H9 (cell line): ENCODE measurements around the gene AIFM3. TPM values are rescaled to one million over a fixed set of nuclear protein-coding genes. Genes with fewer than 3 reads are reported as not detected.

ENCODE experiments used
- DNase-seq: peaks from one replicate; pipeline ENCODE4 v3.0.0-alpha.2; 2017
- H2AFZ ChIP-seq: one replicate; pipeline ENCODE4 v1.6.1; 2013; ENCODE audit warnings: mild to moderate bottlenecking, low read length, control low read depth, moderate library complexity
- H2AK5ac ChIP-seq: 2 replicates; pipeline ENCODE4 v1.6.1; 2013; ENCODE audit warnings: low read length, control low read depth, mixed read lengths; ENCODE audit not compliant: insufficient read length
- H2BK120ac ChIP-seq: one replicate; pipeline ENCODE4 v1.6.1; 2013; ENCODE audit warnings: low read depth, mild to moderate bottlenecking, low read length, control low read depth, inconsistent platforms; ENCODE audit not compliant: poor library complexity, severe bottlenecking
- H2BK12ac ChIP-seq: 2 replicates; pipeline ENCODE4 v1.6.1; 2013; ENCODE audit warnings: low read length, control low read depth, mixed read lengths, low read depth; ENCODE audit not compliant: insufficient read length
- H2BK15ac ChIP-seq: 2 replicates; pipeline ENCODE4 v1.6.1; 2013; ENCODE audit warnings: low read depth, low read length, control low read depth
- H2BK20ac ChIP-seq: one replicate; pipeline ENCODE4 v1.6.1; 2013; ENCODE audit warnings: low read depth, mild to moderate bottlenecking, low read length, control low read depth, inconsistent platforms; ENCODE audit not compliant: poor library complexity, severe bottlenecking
- H2BK5ac ChIP-seq: 2 replicates; pipeline ENCODE4 v1.6.1; 2013; ENCODE audit warnings: low read length, control low read depth, mixed read lengths; ENCODE audit not compliant: insufficient read length
- H3K14ac ChIP-seq: 2 replicates; pipeline ENCODE4 v1.6.1; 2013; ENCODE audit warnings: low read length, control low read depth; ENCODE audit not compliant: insufficient read depth
- H3K18ac ChIP-seq: 2 replicates; pipeline ENCODE4 v1.6.1; 2013; ENCODE audit warnings: low read depth, mild to moderate bottlenecking, mixed read lengths, low read length, control low read depth; ENCODE audit not compliant: insufficient read length
- H3K23ac ChIP-seq: 2 replicates; pipeline ENCODE4 v1.6.1; 2013; ENCODE audit warnings: low read length, control low read depth, mixed read lengths, low read depth; ENCODE audit not compliant: insufficient read length
- H3K23me2 ChIP-seq: 2 replicates; pipeline ENCODE4 v1.6.1; 2013; ENCODE audit warnings: low read depth, mild to moderate bottlenecking, mixed read lengths, low read length, control low read depth; ENCODE audit not compliant: insufficient read length, poor library complexity, severe bottlenecking
- H3K27ac ChIP-seq: 2 replicates; pipeline ENCODE4 v1.5.1; 2013; ENCODE audit warnings: low read length, control low read depth, mixed read lengths, low read depth; ENCODE audit not compliant: insufficient read length
- H3K27me3 ChIP-seq: 2 replicates; pipeline ENCODE4 v1.6.1; 2013; ENCODE audit warnings: low read length, control low read depth, inconsistent platforms; ENCODE audit not compliant: insufficient read depth
- H3K4ac ChIP-seq: 2 replicates; pipeline ENCODE4 v1.6.1; 2013; ENCODE audit warnings: low read depth, mild to moderate bottlenecking, control low read depth, inconsistent platforms, low read length, moderate library complexity
- H3K4me1 ChIP-seq: 2 replicates; pipeline ENCODE4 v1.6.1; 2013; ENCODE audit warnings: low read length, control low read depth, inconsistent platforms; ENCODE audit not compliant: insufficient read depth
- H3K4me2 ChIP-seq: 2 replicates; pipeline ENCODE4 v1.6.1; 2013; ENCODE audit warnings: low read length, control low read depth, mixed read lengths; ENCODE audit not compliant: insufficient read length, insufficient read depth
- H3K56ac ChIP-seq: 2 replicates; pipeline ENCODE4 v1.6.1; 2013; ENCODE audit warnings: low read depth, mild to moderate bottlenecking, mixed read lengths, low read length, control low read depth; ENCODE audit not compliant: insufficient read length
- H3K79me1 ChIP-seq: 2 replicates; pipeline ENCODE4 v1.6.1; 2013; ENCODE audit warnings: low read depth, mild to moderate bottlenecking, moderate library complexity, low read length, control low read depth, inconsistent platforms; ENCODE audit not compliant: insufficient read depth, poor library complexity, severe bottlenecking
- H3K79me2 ChIP-seq: 2 replicates; pipeline ENCODE4 v1.6.1; 2013; ENCODE audit warnings: low read length, control low read depth, inconsistent platforms; ENCODE audit not compliant: insufficient read depth
- H3K9ac ChIP-seq: 2 replicates; pipeline ENCODE4 v1.6.1; 2013; ENCODE audit warnings: low read length, control low read depth, mixed read lengths; ENCODE audit not compliant: insufficient read length; ENCODE audit errors: extremely low read depth
- H3K9me3 ChIP-seq: one replicate; pipeline ENCODE4 v1.6.1; 2013; ENCODE audit warnings: low read depth, low read length, inconsistent platforms; ENCODE audit not compliant: control insufficient read depth
- H3T11ph ChIP-seq: one replicate; pipeline ENCODE4 v1.6.1; 2013; ENCODE audit warnings: mild to moderate bottlenecking, low read length, control low read depth, inconsistent platforms
- H4K20me1 ChIP-seq: one replicate; pipeline ENCODE4 v1.6.1; 2013; ENCODE audit not compliant: control insufficient read depth, insufficient read length, insufficient read depth
- H4K5ac ChIP-seq: 2 replicates; pipeline ENCODE4 v1.6.1; 2013; ENCODE audit warnings: low read depth, mild to moderate bottlenecking, mixed read lengths, low read length, control low read depth; ENCODE audit not compliant: insufficient read length
- H4K8ac ChIP-seq: replicated peaks from 2 replicates; pipeline ENCODE4 v1.6.1; 2013; ENCODE audit warnings: low read length, control low read depth, mixed read lengths, low read depth; ENCODE audit not compliant: insufficient read length
- H4K91ac ChIP-seq: 2 replicates; pipeline ENCODE4 v1.6.1; 2013; ENCODE audit warnings: low read depth, mild to moderate bottlenecking, moderate library complexity, mixed read lengths, low read length, control low read depth; ENCODE audit not compliant: insufficient read length
- H3K27ac Mint-ChIP-seq, 3 experiments: 2 replicates in 2 of 3; 3 replicates in 1 of 3; pipeline ENCODE4 v1.8.0; 2020 to 2021; ENCODE audit warnings: mixed read lengths in 3 of 3, mild to moderate bottlenecking in 1 of 3, moderate library complexity in 1 of 3
- H3K27me3 Mint-ChIP-seq: 2 replicates; pipeline ENCODE4 v1.8.0; 2021; ENCODE audit warnings: low read depth, mild to moderate bottlenecking, moderate library complexity, mixed read lengths
- H3K36me3 Mint-ChIP-seq, 3 experiments: 2 replicates in 2 of 3; 3 replicates in 1 of 3; pipeline ENCODE4 v1.8.0; 2020 to 2021; ENCODE audit warnings: low read depth in 3 of 3, mixed read lengths in 3 of 3; ENCODE audit not compliant: insufficient read depth in 1 of 3
- H3K4me1 Mint-ChIP-seq, 2 experiments: 2 replicates each; pipeline ENCODE4 v1.8.0; 2020; ENCODE audit warnings: mixed read lengths in 2 of 2
- H3K4me3 Mint-ChIP-seq, 2 experiments: 2 replicates in 1 of 2; 3 replicates in 1 of 2; pipeline ENCODE4 v1.8.0; 2020 to 2021; ENCODE audit warnings: mild to moderate bottlenecking in 2 of 2, mixed read lengths in 2 of 2, moderate library complexity in 1 of 2
- H3K9me3 Mint-ChIP-seq, 2 experiments: 2 replicates in 1 of 2; 3 replicates in 1 of 2; pipeline ENCODE4 v1.8.0; 2020; ENCODE audit warnings: mild to moderate bottlenecking in 2 of 2, mixed read lengths in 2 of 2, moderate library complexity in 1 of 2
- CTCF ChIP-seq: fragments of 200-600 bp; sonication (generic); conservative IDR thresholded peaks from 3 replicates; pipeline ENCODE4 v1.8.0; 2021; ENCODE audit warnings: antibody characterized with exemption, mild to moderate bottlenecking
- WGBS: extraction: QIAGEN DNeasy Blood & Tissue Kit; methylation state at CpG from one replicate; pipeline ENCODE4 v1.1.7; 2013; ENCODE audit warnings: missing lambda C conversion rate, low lambda C conversion rate, mixed read lengths; ENCODE audit not compliant: insufficient read length; ENCODE audit errors: extremely low coverage; 5-methylcytosine and 5-hydroxymethylcytosine counted together
- total RNA-seq: library from RNA; stranded (reverse); gene quantifications from 2 replicates; pipeline ENCODE4 v1.2.1, GENCODE V29; 2021

Gene AIFM3
- total RNA-seq, 1 experiment from 2014 or later: 1.9 TPM

- H3K9me3 Mint-ChIP-seq: peaks cover 13 to 15% of the 10 kb centered on the region in 2 experiments
- TF ChIP-seq CTCF: no peak
- no peak for DNase-seq
- Histone ChIP-seq H3K23ac (no peak overlapping the region), H2BK12ac (no peak overlapping the region), H3K14ac (no peak overlapping the region), H3K4me2 (no peak overlapping the region), H3T11ph (no peak overlapping the region), H3K4ac (no peak overlapping the region), H3K23me2 (peaks cover 7% of the 10 kb centered on the region), H2BK120ac (no peak overlapping the region), H3K9me3 (no peaks in the 10 kb centered on the region), H2BK15ac (no peak overlapping the region), H4K5ac (no peak overlapping the region), H3K27ac (no peak overlapping the region), H3K9ac (no peak overlapping the region), H3K79me2 (no peaks in the 10 kb centered on the region), H2AFZ (no peak overlapping the region), H4K20me1 (no peaks in the 10 kb centered on the region), H4K8ac (no peak overlapping the region), H3K56ac (no peak overlapping the region), H3K79me1 (no peaks in the 10 kb centered on the region), H4K91ac (no peak overlapping the region), H3K18ac (no peak overlapping the region), H2AK5ac (no peak overlapping the region), H3K27me3 (no peaks in the 10 kb centered on the region; the same call in 1 of the 2 replicates), H2BK5ac (no peak overlapping the region), H2BK20ac (no peak overlapping the region), H3K4me1 (no peaks in the 10 kb centered on the region)
- peaks cover 24 to 30% of the 10 kb centered on the region in 2 experiments for H3K4me1 Mint-ChIP-seq
- no CpG with 5 or more reads among the region's 11 CpGs for WGBS
- H3K27ac Mint-ChIP-seq: no peak overlapping the region
- no peak overlapping the region for H3K4me3 Mint-ChIP-seq
- peaks cover 77% of the 10 kb centered on the region for H3K27me3 Mint-ChIP-seq
- peaks cover 0 to 8% (median 4%) of the 10 kb centered on the region in 3 experiments; a peak in 4 of 7 replicates for H3K36me3 Mint-ChIP-seq
Measured at GRCh38 chr22:20977019-20977418, 10.0 kb downstream of the AIFM3 start.
